LNCAP (cell line): ENCODE data around the gene FAM200C.

Experiments used
- TF ChIP-seq, protein P1 (sequence below): fragments of 450-650 bp; IDR thresholded peaks from 2 replicates; pipeline ENCODE4 v1.5.1; 2017; ENCODE audit warnings: mild to moderate bottlenecking

Gene FAM200C

GRCh38 chr5:160399402-160400353 is at the start of gene FAM200C:
TSS of gene FAM200C (minus strand) at chr5:160400054. CDS start at chr5:160395490, 4,564 bp downstream.
- TF ChIP-seq, protein P1, sequence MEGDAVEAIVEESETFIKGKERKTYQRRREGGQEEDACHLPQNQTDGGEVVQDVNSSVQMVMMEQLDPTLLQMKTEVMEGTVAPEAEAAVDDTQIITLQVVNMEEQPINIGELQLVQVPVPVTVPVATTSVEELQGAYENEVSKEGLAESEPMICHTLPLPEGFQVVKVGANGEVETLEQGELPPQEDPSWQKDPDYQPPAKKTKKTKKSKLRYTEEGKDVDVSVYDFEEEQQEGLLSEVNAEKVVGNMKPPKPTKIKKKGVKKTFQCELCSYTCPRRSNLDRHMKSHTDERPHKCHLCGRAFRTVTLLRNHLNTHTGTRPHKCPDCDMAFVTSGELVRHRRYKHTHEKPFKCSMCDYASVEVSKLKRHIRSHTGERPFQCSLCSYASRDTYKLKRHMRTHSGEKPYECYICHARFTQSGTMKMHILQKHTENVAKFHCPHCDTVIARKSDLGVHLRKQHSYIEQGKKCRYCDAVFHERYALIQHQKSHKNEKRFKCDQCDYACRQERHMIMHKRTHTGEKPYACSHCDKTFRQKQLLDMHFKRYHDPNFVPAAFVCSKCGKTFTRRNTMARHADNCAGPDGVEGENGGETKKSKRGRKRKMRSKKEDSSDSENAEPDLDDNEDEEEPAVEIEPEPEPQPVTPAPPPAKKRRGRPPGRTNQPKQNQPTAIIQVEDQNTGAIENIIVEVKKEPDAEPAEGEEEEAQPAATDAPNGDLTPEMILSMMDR = no peak

- TF ChIP-seq, protein P1 = no peak
Observed at GRCh38 chr5:160449458-160449857, 49.6 kb upstream of the FAM200C start.

- TF ChIP-seq, protein P1 = no peak
Observed at GRCh38 chr5:160448886-160449285, 49.0 kb upstream of the FAM200C start.

DNA sequence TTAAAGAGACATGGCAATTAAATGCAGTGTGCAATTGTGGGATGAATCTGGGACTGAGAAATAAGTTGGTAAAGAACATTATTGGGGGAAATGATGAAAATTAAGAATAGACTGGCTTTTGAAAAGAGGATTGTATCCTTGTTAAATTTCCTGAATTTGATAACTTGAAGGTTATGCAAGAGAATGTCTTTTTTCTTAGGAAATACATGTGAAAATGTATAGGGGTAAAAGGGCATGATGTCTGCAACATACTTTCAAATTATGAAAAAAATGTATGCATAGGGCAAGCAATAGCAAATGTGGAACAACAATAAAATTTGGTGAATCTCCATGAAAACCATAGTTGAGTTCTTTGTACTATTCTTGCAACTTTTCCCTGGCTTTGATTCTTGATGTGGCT is 45.9 kb upstream of the FAM200C start:
- TF ChIP-seq, protein P1 = no peak

DNA sequence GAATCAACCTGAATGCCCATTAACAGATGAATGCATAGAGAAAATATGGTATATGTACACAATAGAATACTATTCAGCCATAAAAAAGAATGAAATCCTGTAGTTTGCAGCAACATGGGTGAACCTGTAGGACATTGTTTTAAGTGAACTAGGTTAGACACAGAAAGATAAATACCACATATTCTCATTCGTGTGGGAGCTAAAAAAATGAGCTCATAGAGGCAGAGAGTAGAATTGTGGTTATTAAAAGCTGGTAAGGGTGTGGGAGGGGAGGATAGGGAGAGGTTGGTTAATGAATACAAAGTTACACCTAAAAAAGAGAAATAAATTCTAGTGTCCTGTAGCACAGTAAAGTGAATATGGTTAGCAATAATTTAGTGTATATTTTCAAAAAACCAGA is 45.3 kb upstream of the FAM200C start:
- TF ChIP-seq, protein P1 = no peak

GRCh38 chr5:160444407-160444806 is 44.6 kb upstream of the FAM200C start:
- TF ChIP-seq, protein P1 = no peak

DNA sequence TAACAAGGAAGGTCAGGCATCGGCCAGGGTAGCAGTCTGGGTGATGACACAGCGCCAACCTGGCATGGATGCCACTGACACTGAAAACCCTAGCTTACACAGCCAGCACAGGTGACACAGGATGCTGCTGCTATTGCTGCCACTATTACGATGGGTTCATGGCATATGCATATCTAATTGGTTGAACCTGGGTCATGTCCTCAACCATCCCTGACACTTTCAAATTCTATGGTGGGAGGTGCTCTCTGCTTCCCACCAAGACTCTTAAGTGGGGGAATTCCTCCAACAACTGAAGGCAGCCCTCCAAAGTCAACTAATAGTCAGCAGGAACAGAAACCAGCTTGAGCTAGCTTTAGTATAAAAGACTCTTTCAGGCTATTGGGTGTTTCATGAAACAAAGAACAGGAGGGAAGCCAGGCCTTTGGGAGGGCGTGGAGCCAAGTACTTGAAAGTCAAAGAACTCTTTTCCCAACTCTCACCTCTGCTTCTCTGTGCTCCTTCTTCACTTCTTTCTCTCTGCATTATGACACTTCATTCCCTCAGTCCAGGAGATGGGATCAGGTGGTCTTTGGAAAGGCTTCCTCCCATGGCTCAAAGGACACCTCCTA is 43.1 kb upstream of the FAM200C start:
- TF ChIP-seq, protein P1 = no peak
